ENCODE data around the gene HINFP. TPM values are rescaled to one million over a fixed set of nuclear protein-coding genes. Genes with fewer than 3 reads are reported as not detected.
A peak's percentile ranks its signal among the peaks of the same experiment; 100 is the strongest.

Gene HINFP
- total and polyA plus RNA-seq, 2 of the 8 experiments (the other 6 are each of a cell fraction or from before 2014, with no cell fraction given) = 35.0 to 37.3 TPM

GRCh38 chr11:119121811-119122124 is 388 bp downstream of the HINFP start (continued):
- TF ChIP-seq CHD7 (IDR thresholded peaks at IDR 0.05; ENCODE audit: insufficient replicate concordance, low read length) (no peak), TEAD4 (IDR thresholded peaks at IDR 0.05; ENCODE audit: low read depth, low read length) (no peak), SRF (IDR thresholded peaks at IDR 0.05; ENCODE audit: low read depth, low read length) (no peak), EZH2 (IDR thresholded peaks at IDR 0.05; ENCODE audit: low read depth, low read length, severe bottlenecking) (no peak), EGR1 (IDR thresholded peaks at IDR 0.05; ENCODE audit: borderline replicate concordance, low read depth, low read length) (no peak), YY1 (IDR thresholded peaks at IDR 0.05; ENCODE audit: low read depth, low read length) (no peak), FOSL1 (IDR thresholded peaks at IDR 0.05; ENCODE audit: insufficient read depth, low read depth, low read length) (no peak), SIN3A (conservative IDR thresholded peaks at IDR 0.05 in 1 of 2, IDR thresholded peaks at IDR 0.05 in 1 of 2; ENCODE audit: low read depth in 1 of 2, low read length in 2 of 2) (peak in 1 of 2 experiments; percentile 18; a peak in 1 of 4 replicates), SIRT6 (IDR thresholded peaks at IDR 0.05; ENCODE audit: low read length) (no peak)

Data from H1 (cell line).